SK-N-SH (cell line): Measurements from ENCODE around the gene MBD6. TPM values are rescaled to one million over a fixed set of nuclear protein-coding genes. Genes with fewer than 3 reads are reported as not detected.

Experiments
- CTCF ChIA-PET: fragments of 300-600, 350-600 bp; formaldehyde crosslinking; extraction: SDS; loops from one replicate; lab custom pipeline; 2021; lab: Yijun Ruan, JAX
- POLR2A ChIA-PET: fragments of 350-600 bp; sonication (Branson Sonifier 250); formaldehyde crosslinking; extraction: SDS; loops from one replicate; lab custom pipeline; 2020; ENCODE audit warnings: antibody characterized with exemption, inconsistent platforms; lab: Yijun Ruan, JAX
- DNase-seq: peaks from one replicate; pipeline ENCODE4 v3.0.0; 2012
- H2AFZ ChIP-seq: fragments of 200-600 bp; sonication (generic); 2 replicates; pipeline ENCODE4 v1.8.1; 2016; ENCODE audit warnings: antibody characterized with exemption, mild to moderate bottlenecking, low read depth
- H3F3A ChIP-seq: fragments of 200-600 bp; sonication (generic); replicated peaks from 2 replicates; pipeline ENCODE3; 2016; ENCODE audit warnings: antibody characterized with exemption, mild to moderate bottlenecking; ENCODE audit not compliant: insufficient read depth
- H3K27ac ChIP-seq, 2 experiments: fragments of 200-500 bp in 1 of 2; fragments of 200-600 bp in 1 of 2; sonication (Bioruptor generic) in 1 of 2; sonication (generic), shearing (Covaris generic) in 1 of 2; 2 replicates each; pipeline versions ENCODE4 v1.5.1 to v1.6.1; 2014 to 2016; ENCODE audit warnings: low read depth in 2 of 2, inconsistent platforms in 1 of 2, low read length in 1 of 2, mild to moderate bottlenecking in 1 of 2, mixed read lengths in 1 of 2
- H3K27me3 ChIP-seq: fragments of 200-600 bp; sonication (generic), shearing (Covaris generic); 2 replicates; pipeline ENCODE4 v1.6.1; 2016; ENCODE audit warnings: mixed run types; ENCODE audit not compliant: insufficient read depth
- H3K36me3 ChIP-seq, 2 experiments: fragments of 200-500 bp in 1 of 2; fragments of 200-600 bp in 1 of 2; sonication (Bioruptor generic) in 1 of 2; sonication (generic) in 1 of 2; replicated peaks in 1 of 2; 2 replicates each; pipeline versions ENCODE3 to v1.5.1; 2014 to 2016; ENCODE audit warnings: low read length in 1 of 2, mild to moderate bottlenecking in 1 of 2; ENCODE audit not compliant: insufficient read depth in 2 of 2, control insufficient read depth in 1 of 2
- H3K4me1 ChIP-seq, 2 experiments: fragments of 200-500 bp in 1 of 2; fragments of 200-600 bp in 1 of 2; sonication (Bioruptor generic) in 1 of 2; sonication (generic), shearing (Covaris generic) in 1 of 2; 2 replicates each; pipeline versions ENCODE4 v1.5.1 to v1.6.1; 2014 to 2016; ENCODE audit warnings: low read depth in 1 of 2, low read length in 1 of 2, mixed run types in 1 of 2; ENCODE audit not compliant: insufficient read depth in 2 of 2, control insufficient read depth in 1 of 2
- H3K4me2 ChIP-seq: fragments of 200-600 bp; sonication (generic), shearing (Covaris generic); 2 replicates; pipeline ENCODE4 v1.6.1; 2017; ENCODE audit warnings: mixed run types
- H3K4me3 ChIP-seq, 2 experiments: fragments of 200-500 bp in 1 of 2; fragments of 200-600 bp in 1 of 2; sonication (Bioruptor generic) in 1 of 2; sonication (generic), shearing (Covaris generic) in 1 of 2; 2 replicates each; pipeline versions ENCODE4 v1.5.1 to v1.8.1; 2014 to 2016; ENCODE audit warnings: low read depth in 2 of 2, inconsistent platforms in 1 of 2, low read length in 1 of 2, mild to moderate bottlenecking in 1 of 2, mixed read lengths in 1 of 2, moderate library complexity in 1 of 2
- H3K79me2 ChIP-seq: fragments of 200-600 bp; sonication (generic); 2 replicates; pipeline ENCODE4 v1.8.1; 2017; ENCODE audit warnings: mild to moderate bottlenecking; ENCODE audit not compliant: insufficient read depth
- H3K9ac ChIP-seq: fragments of 200-600 bp; sonication (generic); 2 replicates; pipeline ENCODE4 v1.6.1; 2017; ENCODE audit warnings: mixed run types
- H3K9me2 ChIP-seq: fragments of 200-600 bp; sonication (generic); 2 replicates; pipeline ENCODE4 v1.6.1; 2017; ENCODE audit warnings: mixed run types
- H3K9me3 ChIP-seq: fragments of 200-600 bp; sonication (generic); 2 replicates; pipeline ENCODE4 v1.6.1; 2017; ENCODE audit warnings: mixed run types, mild to moderate bottlenecking, moderate library complexity
- H4K20me1 ChIP-seq: fragments of 200-600 bp; sonication (generic); 2 replicates; pipeline ENCODE4 v1.6.1; 2017; ENCODE audit warnings: mild to moderate bottlenecking, mixed run types; ENCODE audit not compliant: insufficient read depth
- CHD2 ChIP-seq: fragments of 150-350 bp; IDR thresholded peaks from 2 replicates; pipeline ENCODE4 v1.6.1; 2018; ENCODE audit warnings: low read length; ENCODE audit not compliant: partially characterized antibody
- GABPA ChIP-seq: IDR thresholded peaks from 2 replicates; pipeline ENCODE4 v1.4.0; 2012; ENCODE audit warnings: low read depth, mild to moderate bottlenecking
- JUND ChIP-seq: IDR thresholded peaks from 2 replicates; pipeline ENCODE4 v1.4.0; 2012
- NFIC ChIP-seq: IDR thresholded peaks from 2 replicates; pipeline ENCODE4 v1.4.0; 2012; ENCODE audit warnings: borderline replicate concordance
- RCOR1 ChIP-seq: fragments of 150-350 bp; IDR thresholded peaks from 2 replicates; pipeline ENCODE4 v1.6.1; 2017; ENCODE audit warnings: antibody characterized with exemption, low read length
- RXRA ChIP-seq: IDR thresholded peaks from 2 replicates; pipeline ENCODE4 v1.4.0; 2012; ENCODE audit warnings: low read depth, mild to moderate bottlenecking, borderline replicate concordance
- SIN3A ChIP-seq: IDR thresholded peaks from 2 replicates; pipeline ENCODE4 v1.6.1; 2012; ENCODE audit warnings: low read depth, mild to moderate bottlenecking, low read length, moderate library complexity, borderline replicate concordance
- TAF1 ChIP-seq: IDR thresholded peaks from 2 replicates; pipeline ENCODE4 v1.6.1; 2012; ENCODE audit warnings: low read depth, mild to moderate bottlenecking, low read length, moderate library complexity, borderline replicate concordance
- YY1 ChIP-seq: IDR thresholded peaks from 2 replicates; pipeline ENCODE4 v1.4.0; 2012; ENCODE audit warnings: low read depth, mild to moderate bottlenecking
- WGBS: methylation state at CpG from one replicate; pipeline ENCODE4 v1.1.6; 2017; ENCODE audit warnings: low lambda C conversion rate; 5-methylcytosine and 5-hydroxymethylcytosine counted together
- polyA plus RNA-seq, 3 experiments: library from polyadenylated mRNA; depleted of rRNA; stranded (reverse); fragments of >200 nt; gene quantifications; 2 replicates each; pipeline ENCODE4 v1.2.3, GENCODE V29; 2012
- TF ChIP-seq, protein P1 (sequence below): IDR thresholded peaks from 2 replicates; pipeline ENCODE4 v1.4.0; 2012; ENCODE audit warnings: low read depth, borderline replicate concordance
- TF ChIP-seq, protein P2 (sequence below): fragments of 200-600 bp; sonication (generic); IDR thresholded peaks from 2 replicates; pipeline ENCODE4 v1.6.1; 2017; ENCODE audit warnings: antibody characterized with exemption, mild to moderate bottlenecking, moderate library complexity

The MBD6 gene
- polyA plus RNA-seq, 1 of the 3 experiments (the other 2 are of a cell fraction): 8.6 TPM

DNA sequence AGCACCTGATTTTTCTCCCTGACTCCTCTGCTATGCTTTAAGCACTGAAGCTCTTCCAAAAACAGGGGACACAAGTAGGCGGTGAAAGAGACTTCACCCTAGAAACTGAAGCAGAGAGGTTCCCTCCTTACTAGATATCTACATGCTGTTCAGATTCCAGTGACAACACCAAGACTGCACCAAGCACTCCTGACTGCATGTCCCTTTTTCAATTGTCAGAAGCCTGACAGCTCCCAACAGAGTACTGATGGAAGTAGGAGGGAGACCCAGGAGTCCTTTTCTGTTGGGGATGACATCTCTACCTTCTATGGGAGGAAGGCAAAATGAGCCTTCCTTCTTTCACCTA is 13.9 kb downstream of the MBD6 start:
- H2AFZ ChIP-seq: no peak overlapping the region
- 100% methylated on average over 1 of the region's 1 CpG for WGBS
- 0 out of 4 replicates have a peak, but pooled peaks cover 0 to 3% of the 10 kb centered on the region in 2 experiments for H3K4me1 ChIP-seq
- TF ChIP-seq GABPA: no peak
- TF ChIP-seq CHD2: no peak
- no peak overlapping the region for H3K27ac ChIP-seq
- peaks cover 5% of the 10 kb centered on the region; the same call in 1 of the 2 replicates for H4K20me1 ChIP-seq
- peaks cover 14% of the 10 kb centered on the region for H3F3A ChIP-seq
- no peak overlapping the region for H3K4me3 ChIP-seq
- no peak for DNase-seq
- no peaks in the 10 kb centered on the region for H3K9me3 ChIP-seq
- H3K4me2 ChIP-seq: no peak overlapping the region
- H3K9me2 ChIP-seq: no peaks in the 10 kb centered on the region
- ChIA-PET POLR2A (interaction anchor here (1.2 kb wide), 1 partner anchor 10 kb away, joined by 3 read pairs; no protein-coding TSS in a partner anchor), CTCF (interaction anchor here (0.8 to 1.5 kb wide), 5 partner anchors 10 to 157 kb away, joined by 3 to 7 read pairs (median 3); partner anchors contain the start of genes B4GALNT1 and DCTN2)
- no peak overlapping the region for H3K9ac ChIP-seq
- H3K27me3 ChIP-seq: no peaks in the 10 kb centered on the region
- peaks cover 31% of the 10 kb centered on the region for H3K79me2 ChIP-seq
- H3K36me3 ChIP-seq: peaks cover 56 to 83% of the 10 kb centered on the region in 2 experiments

DNA sequence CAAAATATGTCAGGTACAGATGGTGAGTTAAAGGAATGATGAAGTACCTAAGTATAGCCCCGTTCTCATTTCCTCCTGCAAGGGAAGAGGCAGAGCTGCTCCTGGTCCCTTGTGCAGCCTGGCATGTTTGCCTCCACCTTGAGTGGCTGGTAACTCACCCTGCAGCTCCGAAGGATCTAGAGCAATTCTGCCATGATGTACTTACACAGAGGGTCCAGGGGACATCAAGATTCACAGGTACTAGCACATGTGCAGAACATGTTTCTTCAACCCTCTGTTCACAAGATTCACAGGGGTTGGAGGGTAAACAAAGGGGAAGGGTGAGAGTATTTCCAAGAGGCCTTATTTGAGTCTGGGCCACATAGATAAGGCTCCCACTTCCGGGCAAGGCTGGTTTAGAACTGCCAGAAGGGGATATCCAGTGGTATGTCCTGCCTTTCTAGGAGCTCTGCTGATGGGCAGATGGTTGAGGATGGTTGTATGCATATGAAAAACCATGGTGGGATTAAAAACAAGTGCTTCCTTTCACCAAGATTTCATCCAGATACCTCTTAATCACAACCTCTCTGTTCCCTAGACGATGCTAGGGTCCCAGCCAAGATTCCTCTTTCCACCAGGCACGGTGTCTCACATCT is 16.6 kb downstream of the MBD6 start:
- no peaks in the 10 kb centered on the region for H3K9me3 ChIP-seq
- no peak overlapping the region for H3K27ac ChIP-seq
- H3K4me1 ChIP-seq: peaks cover 3 to 6% of the 10 kb centered on the region in 2 experiments; a peak in 2 of 4 replicates
- no peak overlapping the region for H3K9ac ChIP-seq
- peaks cover 22% of the 10 kb centered on the region for H3F3A ChIP-seq
- DNase-seq: no peak
- H3K27me3 ChIP-seq: no peaks in the 10 kb centered on the region
- peaks cover 49 to 62% of the 10 kb centered on the region in 2 experiments for H3K36me3 ChIP-seq
- H3K79me2 ChIP-seq: peaks cover 58% of the 10 kb centered on the region
- no peak overlapping the region for H3K4me2 ChIP-seq
- H2AFZ ChIP-seq: no peak overlapping the region
- TF ChIP-seq JUND (no peak), RCOR1 (no peak), TAF1 (no peak), SIN3A (no peak), RXRA (no peak), NFIC (no peak), YY1 (no peak)
- TF ChIP-seq, protein P1, sequence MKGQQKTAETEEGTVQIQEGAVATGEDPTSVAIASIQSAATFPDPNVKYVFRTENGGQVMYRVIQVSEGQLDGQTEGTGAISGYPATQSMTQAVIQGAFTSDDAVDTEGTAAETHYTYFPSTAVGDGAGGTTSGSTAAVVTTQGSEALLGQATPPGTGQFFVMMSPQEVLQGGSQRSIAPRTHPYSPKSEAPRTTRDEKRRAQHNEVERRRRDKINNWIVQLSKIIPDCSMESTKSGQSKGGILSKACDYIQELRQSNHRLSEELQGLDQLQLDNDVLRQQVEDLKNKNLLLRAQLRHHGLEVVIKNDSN: no peak
- TF ChIP-seq, protein P2, sequence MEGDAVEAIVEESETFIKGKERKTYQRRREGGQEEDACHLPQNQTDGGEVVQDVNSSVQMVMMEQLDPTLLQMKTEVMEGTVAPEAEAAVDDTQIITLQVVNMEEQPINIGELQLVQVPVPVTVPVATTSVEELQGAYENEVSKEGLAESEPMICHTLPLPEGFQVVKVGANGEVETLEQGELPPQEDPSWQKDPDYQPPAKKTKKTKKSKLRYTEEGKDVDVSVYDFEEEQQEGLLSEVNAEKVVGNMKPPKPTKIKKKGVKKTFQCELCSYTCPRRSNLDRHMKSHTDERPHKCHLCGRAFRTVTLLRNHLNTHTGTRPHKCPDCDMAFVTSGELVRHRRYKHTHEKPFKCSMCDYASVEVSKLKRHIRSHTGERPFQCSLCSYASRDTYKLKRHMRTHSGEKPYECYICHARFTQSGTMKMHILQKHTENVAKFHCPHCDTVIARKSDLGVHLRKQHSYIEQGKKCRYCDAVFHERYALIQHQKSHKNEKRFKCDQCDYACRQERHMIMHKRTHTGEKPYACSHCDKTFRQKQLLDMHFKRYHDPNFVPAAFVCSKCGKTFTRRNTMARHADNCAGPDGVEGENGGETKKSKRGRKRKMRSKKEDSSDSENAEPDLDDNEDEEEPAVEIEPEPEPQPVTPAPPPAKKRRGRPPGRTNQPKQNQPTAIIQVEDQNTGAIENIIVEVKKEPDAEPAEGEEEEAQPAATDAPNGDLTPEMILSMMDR: no peak
- H4K20me1 ChIP-seq: peaks cover 12% of the 10 kb centered on the region
- CTCF ChIA-PET: interaction anchor here (0.8 to 1.7 kb wide), 5 partner anchors 11 to 94 kb away, joined by 3 to 6 read pairs (median 3); partner anchors contain the start of gene B4GALNT1
- WGBS: 94% methylated on average over 4 of the region's 5 CpGs
- POLR2A ChIA-PET: interaction anchor here (0.9 to 2.7 kb wide), 3 partner anchors 8 to 13 kb away, joined by 3 to 10 read pairs (median 4); no protein-coding TSS in a partner anchor
- H3K4me3 ChIP-seq: no peak overlapping the region
- no peaks in the 10 kb centered on the region for H3K9me2 ChIP-seq
